Body of pancreas (tissue), 4 donors: ENCODE measurements around the gene SPP1.

Experiments
- POLR2A ChIP-seq, 3 donors: fragments of 450-650 bp; IDR thresholded peaks; one replicate each; pipeline ENCODE4 v1.6.1; 2016; ENCODE audit warnings: antibody characterized with exemption in 3 of 3, mild to moderate bottlenecking in 2 of 3
- TF ChIP-seq, protein P1 (sequence below), 7 experiments: fragments of 450-650 bp in 4 of 7; fragments of 200-600 bp in 3 of 7; sonication (generic) in 3 of 7; IDR thresholded peaks; one replicate each; pipeline ENCODE4 v1.5.1; 2016 to 2019; ENCODE audit warnings: antibody characterized with exemption in 7 of 7

DNA sequence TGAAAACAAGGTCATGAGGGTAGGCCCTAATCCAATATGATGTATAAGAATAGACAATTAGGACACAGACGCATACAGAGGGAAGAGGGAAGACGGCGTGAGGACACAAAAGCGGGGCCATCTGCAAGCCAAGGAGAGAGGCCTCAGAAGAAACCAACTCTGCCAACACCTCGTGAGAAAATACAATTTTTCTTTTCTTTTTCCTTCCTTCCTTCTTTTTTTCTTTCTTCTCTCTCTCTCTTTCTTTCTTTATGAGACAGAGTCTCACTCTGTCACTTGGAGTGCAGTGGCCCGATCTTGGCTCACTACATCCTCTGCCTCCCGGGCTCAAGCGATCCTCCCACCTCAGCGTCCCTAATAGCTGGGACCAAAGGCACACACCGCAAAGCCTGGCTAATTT, 30.4 kb downstream of the SPP1 start:
- TF ChIP-seq POLR2A (IDR thresholded peaks at IDR 0.05) = no peak
- TF ChIP-seq, protein P1, sequence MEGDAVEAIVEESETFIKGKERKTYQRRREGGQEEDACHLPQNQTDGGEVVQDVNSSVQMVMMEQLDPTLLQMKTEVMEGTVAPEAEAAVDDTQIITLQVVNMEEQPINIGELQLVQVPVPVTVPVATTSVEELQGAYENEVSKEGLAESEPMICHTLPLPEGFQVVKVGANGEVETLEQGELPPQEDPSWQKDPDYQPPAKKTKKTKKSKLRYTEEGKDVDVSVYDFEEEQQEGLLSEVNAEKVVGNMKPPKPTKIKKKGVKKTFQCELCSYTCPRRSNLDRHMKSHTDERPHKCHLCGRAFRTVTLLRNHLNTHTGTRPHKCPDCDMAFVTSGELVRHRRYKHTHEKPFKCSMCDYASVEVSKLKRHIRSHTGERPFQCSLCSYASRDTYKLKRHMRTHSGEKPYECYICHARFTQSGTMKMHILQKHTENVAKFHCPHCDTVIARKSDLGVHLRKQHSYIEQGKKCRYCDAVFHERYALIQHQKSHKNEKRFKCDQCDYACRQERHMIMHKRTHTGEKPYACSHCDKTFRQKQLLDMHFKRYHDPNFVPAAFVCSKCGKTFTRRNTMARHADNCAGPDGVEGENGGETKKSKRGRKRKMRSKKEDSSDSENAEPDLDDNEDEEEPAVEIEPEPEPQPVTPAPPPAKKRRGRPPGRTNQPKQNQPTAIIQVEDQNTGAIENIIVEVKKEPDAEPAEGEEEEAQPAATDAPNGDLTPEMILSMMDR (IDR thresholded peaks at IDR 0.05) = no peak
